Measurements from ENCODE around the gene TMEFF2.

DNA sequence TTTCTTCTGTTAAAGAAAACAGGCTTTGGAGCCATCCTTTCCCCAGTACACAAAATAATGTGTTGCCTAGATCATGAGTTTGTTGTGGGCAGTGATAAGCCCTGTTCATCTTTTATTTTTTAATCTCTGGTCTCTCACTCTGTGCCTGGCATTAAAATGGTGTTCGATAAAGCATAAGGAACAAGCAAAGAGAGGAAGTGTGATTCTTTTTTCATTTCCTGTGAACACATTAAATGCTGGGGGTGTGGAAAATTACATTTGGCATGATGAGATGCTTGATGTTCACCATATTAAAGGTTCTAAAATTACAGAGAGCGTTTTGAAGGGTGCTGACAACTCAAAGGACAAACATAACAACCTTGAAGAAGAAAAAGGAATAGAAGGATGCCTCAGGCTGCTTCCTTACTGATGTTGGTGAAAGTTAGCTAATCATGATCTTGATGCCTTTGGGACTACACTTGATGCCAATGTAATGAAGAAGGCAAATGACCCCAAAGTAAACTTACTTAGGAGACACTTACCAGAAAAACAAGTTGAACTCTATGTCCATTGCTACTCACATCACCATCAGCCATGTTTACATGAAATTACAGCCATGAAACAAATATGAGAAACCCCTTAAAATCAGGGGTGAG, 33.0 kb downstream of the TMEFF2 start:
- TF ChIP-seq, protein P1, sequence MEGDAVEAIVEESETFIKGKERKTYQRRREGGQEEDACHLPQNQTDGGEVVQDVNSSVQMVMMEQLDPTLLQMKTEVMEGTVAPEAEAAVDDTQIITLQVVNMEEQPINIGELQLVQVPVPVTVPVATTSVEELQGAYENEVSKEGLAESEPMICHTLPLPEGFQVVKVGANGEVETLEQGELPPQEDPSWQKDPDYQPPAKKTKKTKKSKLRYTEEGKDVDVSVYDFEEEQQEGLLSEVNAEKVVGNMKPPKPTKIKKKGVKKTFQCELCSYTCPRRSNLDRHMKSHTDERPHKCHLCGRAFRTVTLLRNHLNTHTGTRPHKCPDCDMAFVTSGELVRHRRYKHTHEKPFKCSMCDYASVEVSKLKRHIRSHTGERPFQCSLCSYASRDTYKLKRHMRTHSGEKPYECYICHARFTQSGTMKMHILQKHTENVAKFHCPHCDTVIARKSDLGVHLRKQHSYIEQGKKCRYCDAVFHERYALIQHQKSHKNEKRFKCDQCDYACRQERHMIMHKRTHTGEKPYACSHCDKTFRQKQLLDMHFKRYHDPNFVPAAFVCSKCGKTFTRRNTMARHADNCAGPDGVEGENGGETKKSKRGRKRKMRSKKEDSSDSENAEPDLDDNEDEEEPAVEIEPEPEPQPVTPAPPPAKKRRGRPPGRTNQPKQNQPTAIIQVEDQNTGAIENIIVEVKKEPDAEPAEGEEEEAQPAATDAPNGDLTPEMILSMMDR (conservative IDR thresholded peaks at IDR 0.05; ENCODE audit: low read length), result no peak
- TF ChIP-seq EZH2phosphoT487 (IDR thresholded peaks at IDR 0.05; ENCODE audit: borderline replicate concordance, low read depth, low read length), result no peak
